ENCODE measurements around the gene SLC48A1.

The SLC48A1 gene

GRCh38 chr12:47744778-47745436 is 28.1 kb upstream of the SLC48A1 start:
- no peak for DNase-seq

- DNase-seq, result no peak
Measured at GRCh38 chr12:47745485-47746041, 27.5 kb upstream of the SLC48A1 start.

DNA sequence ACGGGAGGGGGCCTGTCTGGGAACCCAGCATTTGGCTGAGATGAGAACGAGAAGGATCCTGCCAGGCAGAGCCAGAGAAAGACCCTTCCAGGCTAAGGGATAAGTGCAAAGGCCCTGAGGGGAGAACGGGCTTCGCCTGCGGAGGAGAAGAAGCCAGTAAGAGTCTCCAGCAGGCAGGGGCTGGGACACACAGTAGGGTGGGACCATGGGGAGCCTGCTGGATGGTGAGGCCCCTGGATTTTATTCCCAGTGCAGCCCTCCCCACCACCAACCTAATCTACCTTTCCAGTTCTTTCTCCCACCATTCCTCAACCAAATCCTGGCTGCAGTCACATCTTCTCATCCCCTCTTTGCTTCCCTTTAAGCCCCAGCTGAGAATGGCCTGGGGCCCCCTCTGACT is 27.0 kb upstream of the SLC48A1 start:
- no peak for DNase-seq

DNA sequence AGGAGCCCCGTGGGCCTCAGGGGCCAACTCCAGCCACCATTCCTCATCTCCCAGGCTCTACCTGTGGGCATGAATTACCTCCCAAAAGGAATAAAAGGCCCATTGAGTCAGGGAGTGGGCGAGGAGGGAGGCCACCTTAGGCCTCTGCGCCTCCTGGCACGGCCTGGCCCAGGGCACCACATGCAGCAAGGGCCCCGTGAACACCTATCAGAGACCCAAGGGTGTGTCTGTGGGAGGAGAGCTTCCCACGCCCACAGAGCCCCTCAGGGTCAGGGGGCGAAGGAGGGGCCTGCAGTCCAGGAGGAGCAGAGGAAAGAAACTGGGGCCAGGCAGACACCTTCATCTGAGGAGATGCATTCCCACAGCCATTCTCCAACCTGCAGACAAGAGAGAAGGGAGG is 26.5 kb upstream of the SLC48A1 start:
- no peak for DNase-seq

DNA sequence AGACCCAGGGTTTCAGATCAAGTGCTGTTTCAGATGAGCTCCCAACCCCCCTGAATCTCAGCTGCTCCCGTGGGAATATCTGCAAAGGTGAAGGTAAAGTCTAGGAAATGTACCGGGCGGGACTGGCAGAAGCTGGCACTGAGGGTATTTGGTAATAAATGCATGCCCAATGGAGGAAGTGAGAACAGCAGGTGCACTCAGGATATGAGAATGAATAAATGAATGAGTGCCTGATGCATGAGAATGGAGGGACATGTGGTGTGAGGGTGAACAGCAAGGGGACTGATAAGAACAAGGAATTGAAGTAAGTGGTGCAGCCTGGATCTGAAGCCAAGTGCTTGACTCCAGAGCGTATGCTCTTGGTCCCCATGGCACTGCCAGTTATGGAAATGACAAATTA is 25.9 kb upstream of the SLC48A1 start:
- no peak for DNase-seq

GRCh38 chr12:47747596-47748506 is 25.2 kb upstream of the SLC48A1 start:
- no peak for DNase-seq

DNA sequence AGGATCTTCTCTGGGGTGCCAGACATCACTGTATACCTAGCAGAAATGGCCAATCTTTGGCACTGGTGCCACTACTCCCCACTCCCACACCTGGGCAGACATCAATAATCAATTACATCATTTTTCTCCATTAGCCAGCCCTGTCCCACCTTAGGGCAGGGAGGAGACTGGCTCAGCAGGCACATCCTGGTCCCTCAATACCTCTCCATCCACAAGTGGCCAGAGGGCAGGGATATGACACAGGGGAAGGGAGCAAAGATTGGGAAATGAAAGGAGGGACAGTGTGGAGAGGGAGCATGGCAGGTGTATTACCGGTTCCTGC is 24.6 kb upstream of the SLC48A1 start:
- DNase-seq, result no peak

- DNase-seq, result no peak
Measured at GRCh38 chr12:47748899-47749298, 24.1 kb upstream of the SLC48A1 start.

GRCh38 chr12:47750229-47750798 is 22.7 kb upstream of the SLC48A1 start:
- no peak for DNase-seq

DNA sequence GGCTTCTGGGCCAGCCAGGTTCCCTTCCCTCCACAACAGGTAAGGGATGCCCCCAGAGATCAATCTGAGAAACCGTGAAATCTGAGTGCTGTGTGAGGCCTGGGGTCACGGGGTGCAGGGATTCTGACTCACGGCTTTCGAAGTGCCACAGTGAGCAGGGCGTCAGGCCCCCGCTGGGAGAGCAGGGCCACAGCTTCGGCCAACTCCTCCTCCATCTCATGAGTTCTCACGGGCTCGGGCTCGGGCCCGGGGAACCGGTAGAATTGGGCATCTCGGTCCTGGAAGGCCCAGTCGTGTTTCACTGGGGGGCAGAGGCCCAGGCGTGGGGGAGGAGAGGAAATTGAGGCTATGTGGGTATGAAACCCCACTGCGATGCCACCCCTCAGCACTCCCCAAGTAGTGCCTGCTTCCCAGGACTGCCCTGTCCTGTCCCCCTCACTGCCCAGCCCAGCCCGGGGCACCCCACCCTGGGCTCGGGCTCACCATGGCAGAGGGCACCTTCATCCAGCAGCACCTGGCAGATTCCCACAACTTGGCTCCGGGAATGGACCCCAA is 22.0 kb upstream of the SLC48A1 start:
- DNase-seq, result no peak

- no peak for DNase-seq
Measured at GRCh38 chr12:47751561-47751960, 21.5 kb upstream of the SLC48A1 start.

GRCh38 chr12:47752121-47752520 is 20.9 kb upstream of the SLC48A1 start:
- DNase-seq, result no peak

DNA sequence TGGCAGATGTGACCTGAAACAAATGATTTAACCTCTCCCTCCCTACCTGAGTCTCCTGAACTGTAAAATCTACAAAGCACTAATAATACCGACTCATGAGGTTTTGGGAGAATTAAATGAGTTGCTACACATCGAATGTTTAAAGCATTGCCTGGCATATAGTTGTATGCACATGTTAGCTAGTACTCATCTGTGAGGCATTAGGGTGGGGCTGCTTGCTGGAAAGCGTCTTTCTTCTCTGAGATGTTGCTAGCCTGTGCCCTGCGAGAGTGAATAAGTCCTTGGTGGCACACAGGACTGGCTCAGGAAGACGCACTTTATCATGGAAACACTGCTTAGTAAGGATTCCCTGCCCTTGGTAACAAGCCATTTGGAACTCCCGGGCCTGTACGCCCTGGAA is 20.5 kb upstream of the SLC48A1 start:
- no peak for DNase-seq

GRCh38 chr12:47753021-47754001 is 19.7 kb upstream of the SLC48A1 start:
- DNase-seq, result no peak

GRCh38 chr12:47754126-47754525 is 18.9 kb upstream of the SLC48A1 start:
- no peak for DNase-seq

DNA sequence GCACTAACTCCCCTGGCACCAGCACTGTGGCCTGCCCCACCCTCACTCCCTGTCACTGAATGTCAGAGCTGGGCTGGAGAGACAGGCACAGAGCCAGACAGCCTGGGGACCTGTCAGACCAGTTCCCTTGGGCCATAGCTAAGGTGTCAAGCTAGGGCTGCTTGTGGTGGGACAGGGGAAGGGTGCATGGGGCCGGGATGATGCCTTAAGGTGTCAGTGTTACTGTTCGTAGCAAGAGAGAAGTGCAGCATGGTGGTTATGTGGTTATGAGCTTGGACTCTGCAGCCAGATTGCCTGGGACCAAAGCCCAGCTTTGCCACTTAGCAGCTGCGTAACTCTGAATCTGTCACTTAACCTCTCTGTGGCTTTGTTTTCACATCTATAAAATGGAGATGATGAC is 18.2 kb upstream of the SLC48A1 start:
- no peak for DNase-seq

GRCh38 chr12:47755655-47756562 is 17.1 kb upstream of the SLC48A1 start:
- DNase-seq, result peak; percentile 34

- no peak for DNase-seq
Measured at GRCh38 chr12:47757364-47757839, 15.6 kb upstream of the SLC48A1 start.

- no peak for DNase-seq
Measured at GRCh38 chr12:47757840-47758583, 15.0 kb upstream of the SLC48A1 start.

DNA sequence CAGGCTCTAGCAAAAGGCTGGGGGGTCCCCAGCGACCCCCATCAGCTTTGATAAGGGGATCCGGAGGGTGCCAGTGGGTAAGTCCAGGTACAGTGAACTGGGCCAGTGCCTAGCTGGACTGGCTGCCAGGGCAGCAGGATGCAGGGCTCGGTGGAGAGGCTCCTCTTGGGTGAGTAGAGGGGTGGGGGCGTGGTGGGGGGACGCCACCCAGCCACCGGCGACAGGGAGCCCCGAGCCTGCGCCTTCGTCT is 14.5 kb upstream of the SLC48A1 start:
- DNase-seq, result no peak

Data from CD4-positive, alpha-beta T cell treated with Interleukin-17A for 1 hour (primary cell).